B cell (primary cell): ENCODE results near the gene THBD. TPM values are rescaled to one million over a fixed set of nuclear protein-coding genes. Genes with fewer than 3 reads are reported as not detected.

Source experiments
- ATAC-seq: fragments of 200-7000 bp; cut with Tn5 transposase; one replicate; pipeline ENCODE4 v1.10.0; 2021; ENCODE audit warnings: low read depth, mild to moderate bottlenecking, moderate number of reproducible peaks, moderate library complexity
- CTCF ChIA-PET: fragments of 350-600 bp; sonication (Branson Sonifier 250); formaldehyde crosslinking; loops from one replicate; lab custom pipeline; 2021; ENCODE audit warnings: antibody characterized with exemption, inconsistent platforms; lab: Charles Lee
- POLR2A ChIA-PET: fragments of 350-600 bp; sonication (Branson Sonifier 250); formaldehyde crosslinking; loops from one replicate; lab custom pipeline; 2021; ENCODE audit warnings: antibody characterized with exemption; lab: Charles Lee
- DNase-seq: peaks from one replicate; pipeline ENCODE4 v3.0.0; 2013
- H2AFZ ChIP-seq: 2 replicates; pipeline ENCODE4 v1.6.1; 2012; ENCODE audit warnings: mild to moderate bottlenecking, low read depth, low read length; ENCODE audit not compliant: insufficient read depth, poor library complexity, severe bottlenecking
- H3K27ac ChIP-seq, 2 donors: 1 replicate in 1 of 2; 2 replicates in 1 of 2; pipeline ENCODE4 v1.5.1; 2012 to 2013; ENCODE audit warnings: low read length in 2 of 2, mild to moderate bottlenecking in 2 of 2, moderate library complexity in 1 of 2
- H3K27me3 ChIP-seq, 4 experiments: fragments of 200-600 bp in 1 of 4; sonication (generic) in 1 of 4; replicated peaks in 1 of 4; 1 replicate in 2 of 4; 2 replicates in 2 of 4; pipeline versions ENCODE4 v1.6.1 to v1.7.0; 2013 to 2016; ENCODE audit warnings: low read length in 3 of 4, mild to moderate bottlenecking in 2 of 4, mixed read lengths in 1 of 4, moderate library complexity in 1 of 4; ENCODE audit not compliant: insufficient read depth in 4 of 4, control insufficient read depth in 3 of 4; ENCODE audit errors: control extremely low read depth in 1 of 4
- H3K36me3 ChIP-seq, 2 experiments: replicated peaks in 1 of 2; 1 replicate in 1 of 2; 2 replicates in 1 of 2; pipeline versions ENCODE4 v1.6.1 to v1.7.1; 2013; ENCODE audit warnings: low read length in 1 of 2; ENCODE audit not compliant: insufficient read depth in 2 of 2, control insufficient read depth in 1 of 2; ENCODE audit errors: control extremely low read depth in 1 of 2, extremely low read depth in 1 of 2
- H3K4me1 ChIP-seq, 2 donors: fragments of 200-600 bp in 1 of 2; sonication (generic) in 1 of 2; 1 replicate in 1 of 2; 2 replicates in 1 of 2; pipeline versions ENCODE4 v1.5.1 to v1.6.1; 2013 to 2017; ENCODE audit warnings: low read length in 2 of 2; ENCODE audit not compliant: control insufficient read depth in 2 of 2, insufficient read depth in 2 of 2
- H3K4me2 ChIP-seq: replicated peaks from 2 replicates; pipeline ENCODE3; 2012; ENCODE audit warnings: mild to moderate bottlenecking, low read depth, low read length; ENCODE audit not compliant: poor library complexity, severe bottlenecking
- H3K4me3 ChIP-seq, 5 experiments: fragments of 200-600 bp in 1 of 5; sonication (generic) in 1 of 5; 1 replicate in 3 of 5; 2 replicates in 2 of 5; pipeline versions ENCODE4 v1.5.1 to v1.7.0; 2011 to 2016; ENCODE audit warnings: low read length in 4 of 5, mild to moderate bottlenecking in 4 of 5, low read depth in 2 of 5, control low read depth in 1 of 5, moderate library complexity in 1 of 5; ENCODE audit not compliant: insufficient read depth in 1 of 5; ENCODE audit errors: control extremely low read depth in 1 of 5, extremely low read depth in 1 of 5
- H3K79me2 ChIP-seq: fragments of 200-600 bp; sonication (generic); one replicate; pipeline ENCODE4 v1.6.0; 2016; ENCODE audit warnings: low read length; ENCODE audit not compliant: control insufficient read depth, insufficient read depth
- H3K9ac ChIP-seq: fragments of 200-600 bp; sonication (generic); 2 replicates; pipeline ENCODE4 v1.6.1; 2017; ENCODE audit warnings: mild to moderate bottlenecking, low read length, moderate library complexity
- H3K9me3 ChIP-seq, 3 donors: one replicate each; pipeline versions ENCODE4 v1.6.1 to v1.7.1; 2013; ENCODE audit warnings: low read length in 2 of 3; ENCODE audit not compliant: control insufficient read depth in 2 of 3, insufficient read depth in 1 of 3; ENCODE audit errors: control extremely low read depth in 1 of 3
- H4K20me1 ChIP-seq: 2 replicates; pipeline ENCODE4 v1.6.0; 2012; ENCODE audit warnings: mild to moderate bottlenecking, low read length; ENCODE audit not compliant: insufficient read depth, control insufficient read depth, poor library complexity, severe bottlenecking
- H3K27ac Mint-ChIP-seq: one replicate; pipeline ENCODE4 v1.8.0; 2021; ENCODE audit warnings: mixed read lengths
- H3K27me3 Mint-ChIP-seq: one replicate; pipeline ENCODE4 v1.8.0; 2021; ENCODE audit warnings: mixed read lengths
- H3K4me1 Mint-ChIP-seq: one replicate; pipeline ENCODE4 v1.8.0; 2021; ENCODE audit warnings: mixed read lengths
- H3K4me3 Mint-ChIP-seq: one replicate; pipeline ENCODE4 v1.8.0; 2021; ENCODE audit warnings: mixed read lengths
- H3K9me3 Mint-ChIP-seq: one replicate; pipeline ENCODE4 v1.8.0; 2022; ENCODE audit warnings: mixed read lengths; ENCODE audit not compliant: insufficient read depth
- CTCF ChIP-seq: fragments of 200-600 bp; IDR thresholded peaks from one replicate; pipeline ENCODE4 v1.8.0; 2022; ENCODE audit warnings: antibody characterized with exemption, mild to moderate bottlenecking
- EZH2 ChIP-seq: IDR thresholded peaks from 2 replicates; pipeline ENCODE4 v1.6.1; 2012; ENCODE audit warnings: borderline replicate concordance, low read depth, mild to moderate bottlenecking, moderate library complexity, low read length; ENCODE audit not compliant: insufficient read depth, poor library complexity, severe bottlenecking
- WGBS: methylation state at CpG from one replicate; pipeline ENCODE4 v1.1.5; 2013; ENCODE audit warnings: missing lambda C conversion rate; ENCODE audit not compliant: insufficient coverage; 5-methylcytosine and 5-hydroxymethylcytosine counted together
- intact Hi-C: fragments of 100-400 bp; cut with micrococcal nuclease; formaldehyde crosslinking; loops from one replicate; pipeline ENCODE4 v1.10.0; 2022
- polyA plus RNA-seq: library from polyadenylated mRNA; depleted of rRNA; stranded (reverse); fragments of >200 nt; gene quantifications from 2 replicates; pipeline ENCODE4 v1.2.3, GENCODE V29; 2012
- total RNA-seq, 2 donors: library from RNA; stranded (reverse); fragments of 120-200 nt in 1 of 2; gene quantifications; 1 replicate in 1 of 2; 2 replicates in 1 of 2; pipeline versions ENCODE4 v1.2.3 to v1.2.4, GENCODE V29; 2013 to 2022

THBD gene
- total and polyA plus RNA-seq, 2 donors (not counting 1 experiment from before 2014, with no cell fraction given) = 0.78 TPM; not detected in 1

GRCh38 chr20:23024701-23025100, 24.8 kb downstream of the THBD start:
- no peak overlapping the region for H3K27ac ChIP-seq
- Mint-ChIP-seq H3K4me3 (no peak overlapping the region), H3K4me1 (no peaks in the 10 kb centered on the region), H3K27me3 (no peaks in the 10 kb centered on the region), H3K27ac (no peak overlapping the region), H3K9me3 (no peaks in the 10 kb centered on the region)
- DNase-seq (no peak), ATAC-seq (no peak)
- WGBS = 69% methylated on average over 2 of the region's 3 CpGs
- H2AFZ ChIP-seq = no peak overlapping the region
- H3K4me2 ChIP-seq = no peak overlapping the region
- H3K9me3 ChIP-seq = no peaks in the 10 kb centered on the region
- H3K9ac ChIP-seq = no peak overlapping the region
- H3K4me1 ChIP-seq = no peaks in the 10 kb centered on the region
- intact Hi-C loops = no loop called here
- no peak overlapping the region for H3K4me3 ChIP-seq
- H3K79me2 ChIP-seq = no peaks in the 10 kb centered on the region
- no peaks in the 10 kb centered on the region for H4K20me1 ChIP-seq
- H3K36me3 ChIP-seq = no peaks in the 10 kb centered on the region
- H3K27me3 ChIP-seq = no peaks in the 10 kb centered on the region
- CTCF ChIA-PET = no interaction called here
- TF ChIP-seq EZH2 = no peak
- TF ChIP-seq CTCF = no peak
- POLR2A ChIA-PET = no interaction called here

GRCh38 chr20:23023621-23024177, 25.8 kb downstream of the THBD start:
- ChIA-PET CTCF (no interaction called here), POLR2A (no interaction called here)
- no peak for TF ChIP-seq EZH2
- TF ChIP-seq CTCF = no peak
- Histone ChIP-seq H4K20me1 (no peaks in the 10 kb centered on the region), H3K4me2 (no peak overlapping the region), H3K9me3 (no peaks in the 10 kb centered on the region), H3K9ac (no peak overlapping the region), H3K27me3 (no peaks in the 10 kb centered on the region), H2AFZ (no peak overlapping the region), H3K27ac (no peak overlapping the region), H3K36me3 (no peaks in the 10 kb centered on the region), H3K4me3 (no peak overlapping the region), H3K79me2 (no peaks in the 10 kb centered on the region), H3K4me1 (no peaks in the 10 kb centered on the region)
- no peaks in the 10 kb centered on the region for H3K4me1 Mint-ChIP-seq
- intact Hi-C loops = no loop called here
- no peak overlapping the region for H3K27ac Mint-ChIP-seq
- H3K27me3 Mint-ChIP-seq = no peaks in the 10 kb centered on the region
- 95% methylated on average over 9 of the region's 10 CpGs for WGBS
- no peak overlapping the region for H3K4me3 Mint-ChIP-seq
- no peak for DNase-seq
- no peaks in the 10 kb centered on the region for H3K9me3 Mint-ChIP-seq
- no peak for ATAC-seq
